Muscle layer of colon (tissue), 2 donors: ENCODE results near the gene DNAJC1.
"Not testable (repeated sequence)": the region's sequence is repeated elsewhere in the genome, so short reads cannot be mapped to it uniquely, and the experiment has no call there.

Experiments used
- H3K27ac ChIP-seq: one replicate; pipeline ENCODE4 v1.7.0; 2013; ENCODE audit warnings: low read depth, mild to moderate bottlenecking, low read length, moderate library complexity
- H3K27me3 ChIP-seq, 2 donors: one replicate each; pipeline ENCODE4 v1.7.0; 2013; ENCODE audit warnings: low read length in 2 of 2, mild to moderate bottlenecking in 2 of 2; ENCODE audit not compliant: insufficient read depth in 2 of 2, control insufficient read depth in 1 of 2
- H3K36me3 ChIP-seq: one replicate; pipeline ENCODE4 v1.7.0; 2013; ENCODE audit warnings: mild to moderate bottlenecking, low read length; ENCODE audit not compliant: insufficient read depth
- H3K4me1 ChIP-seq: one replicate; pipeline ENCODE4 v1.7.0; 2013; ENCODE audit warnings: mild to moderate bottlenecking, low read length; ENCODE audit not compliant: insufficient read depth
- H3K4me3 ChIP-seq, 2 donors: one replicate each; pipeline ENCODE4 v1.7.0; 2013; ENCODE audit warnings: low read length in 2 of 2, low read depth in 1 of 2, mild to moderate bottlenecking in 1 of 2, moderate library complexity in 1 of 2
- H3K9ac ChIP-seq: one replicate; pipeline ENCODE4 v1.7.0; 2013; ENCODE audit warnings: low read length
- H3K9me3 ChIP-seq: one replicate; pipeline ENCODE4 v1.7.0; 2013; ENCODE audit warnings: mild to moderate bottlenecking, low read length
- donor health status: abdominal sarcoma.
- donor health status: Adenocarcinoma of cecum.

DNAJC1 gene

GRCh38 chr10:21843645-21844044 is 159.9 kb downstream of the DNAJC1 start:
- Histone ChIP-seq H3K4me1 (no peaks in the 10 kb centered on the region), H3K9ac (no peak overlapping the region), H3K9me3 (no peaks in the 10 kb centered on the region), H3K4me3 (no peak overlapping the region), H3K36me3 (no peaks in the 10 kb centered on the region), H3K27me3 (no peaks in the 10 kb centered on the region), H3K27ac (no peak overlapping the region)

GRCh38 chr10:21841273-21841672 is 162.3 kb downstream of the DNAJC1 start:
- not testable (repeated sequence) for H3K27ac ChIP-seq, H3K4me1 ChIP-seq, H3K36me3 ChIP-seq, H3K9me3 ChIP-seq, H3K4me3 ChIP-seq, H3K9ac ChIP-seq, H3K27me3 ChIP-seq

GRCh38 chr10:21837487-21837886 is 166.0 kb downstream of the DNAJC1 start:
- not testable (repeated sequence) for H3K36me3 ChIP-seq, H3K27me3 ChIP-seq, H3K9me3 ChIP-seq, H3K4me1 ChIP-seq, H3K27ac ChIP-seq, H3K4me3 ChIP-seq, H3K9ac ChIP-seq

GRCh38 chr10:21834574-21834973 is 169.0 kb downstream of the DNAJC1 start:
- not testable (repeated sequence) for H3K9me3 ChIP-seq, H3K27me3 ChIP-seq, H3K4me3 ChIP-seq, H3K36me3 ChIP-seq, H3K27ac ChIP-seq, H3K4me1 ChIP-seq, H3K9ac ChIP-seq

- Histone ChIP-seq H3K4me3 (no peak overlapping the region), H3K9ac (no peak overlapping the region), H3K27ac (no peak overlapping the region), H3K36me3 (no peaks in the 10 kb centered on the region), H3K9me3 (peaks cover 6% of the 10 kb centered on the region), H3K27me3 (no peaks in the 10 kb centered on the region), H3K4me1 (no peaks in the 10 kb centered on the region)
Observed at GRCh38 chr10:21832821-21833130, 170.8 kb downstream of the DNAJC1 start.

- H3K27ac ChIP-seq = no peak overlapping the region
- no peaks in the 10 kb centered on the region for H3K27me3 ChIP-seq
- no peak overlapping the region for H3K9ac ChIP-seq
- no peak overlapping the region for H3K4me3 ChIP-seq
- peaks cover 12% of the 10 kb centered on the region for H3K9me3 ChIP-seq
- no peaks in the 10 kb centered on the region for H3K4me1 ChIP-seq
- no peaks in the 10 kb centered on the region for H3K36me3 ChIP-seq
Observed at GRCh38 chr10:21831986-21832820, 171.3 kb downstream of the DNAJC1 start.

- Histone ChIP-seq H3K4me3 (no peak overlapping the region), H3K27me3 (no peaks in the 10 kb centered on the region), H3K27ac (no peak overlapping the region), H3K36me3 (no peaks in the 10 kb centered on the region), H3K4me1 (no peaks in the 10 kb centered on the region), H3K9me3 (peaks cover 19% of the 10 kb centered on the region), H3K9ac (no peak overlapping the region)
Observed at GRCh38 chr10:21830037-21830436, 173.5 kb downstream of the DNAJC1 start.

GRCh38 chr10:21827308-21827707 is 176.2 kb downstream of the DNAJC1 start:
- Histone ChIP-seq H3K36me3 (no peaks in the 10 kb centered on the region), H3K27me3 (no peaks in the 10 kb centered on the region), H3K9me3 (peaks cover 19% of the 10 kb centered on the region), H3K4me1 (no peaks in the 10 kb centered on the region), H3K27ac (no peak overlapping the region), H3K9ac (no peak overlapping the region), H3K4me3 (no peak overlapping the region)

- peaks cover 19% of the 10 kb centered on the region for H3K9me3 ChIP-seq
- H3K27ac ChIP-seq = no peak overlapping the region
Observed at GRCh38 chr10:21826725-21827124, 176.8 kb downstream of the DNAJC1 start.

GRCh38 chr10:21825345-21825744 is 178.2 kb downstream of the DNAJC1 start:
- Histone ChIP-seq H3K4me3 (no peak overlapping the region), H3K9me3 (peaks cover 19% of the 10 kb centered on the region), H3K4me1 (no peaks in the 10 kb centered on the region), H3K36me3 (no peaks in the 10 kb centered on the region), H3K27ac (no peak overlapping the region), H3K9ac (no peak overlapping the region), H3K27me3 (no peaks in the 10 kb centered on the region)

More at GRCh38 chr10:21826725-21827124, 176.8 kb downstream of the DNAJC1 start:
- Histone ChIP-seq H3K36me3 (no peaks in the 10 kb centered on the region), H3K4me3 (no peak overlapping the region), H3K9ac (no peak overlapping the region), H3K4me1 (no peaks in the 10 kb centered on the region), H3K27me3 (no peaks in the 10 kb centered on the region)

- Histone ChIP-seq H3K9me3 (peaks cover 19% of the 10 kb centered on the region), H3K4me3 (no peak overlapping the region), H3K9ac (no peak overlapping the region), H3K27ac (no peak overlapping the region), H3K27me3 (no peaks in the 10 kb centered on the region), H3K36me3 (no peaks in the 10 kb centered on the region), H3K4me1 (no peaks in the 10 kb centered on the region)
Observed at GRCh38 chr10:21824409-21824808, 179.1 kb downstream of the DNAJC1 start.

GRCh38 chr10:21823617-21824016 is 179.9 kb downstream of the DNAJC1 start:
- H3K4me3 ChIP-seq = no peak overlapping the region
- no peaks in the 10 kb centered on the region for H3K27me3 ChIP-seq
- no peaks in the 10 kb centered on the region for H3K36me3 ChIP-seq
- no peaks in the 10 kb centered on the region for H3K4me1 ChIP-seq
- no peak overlapping the region for H3K27ac ChIP-seq
- peaks cover 16% of the 10 kb centered on the region for H3K9me3 ChIP-seq
- H3K9ac ChIP-seq = no peak overlapping the region
